RKO (cell line): ENCODE measurements around the gene GPR146.

Experiments
- DNase-seq: peaks from one replicate; pipeline ENCODE4 v3.0.0-alpha.2; 2016; ENCODE audit warnings: low spot score

GPR146 gene

DNA sequence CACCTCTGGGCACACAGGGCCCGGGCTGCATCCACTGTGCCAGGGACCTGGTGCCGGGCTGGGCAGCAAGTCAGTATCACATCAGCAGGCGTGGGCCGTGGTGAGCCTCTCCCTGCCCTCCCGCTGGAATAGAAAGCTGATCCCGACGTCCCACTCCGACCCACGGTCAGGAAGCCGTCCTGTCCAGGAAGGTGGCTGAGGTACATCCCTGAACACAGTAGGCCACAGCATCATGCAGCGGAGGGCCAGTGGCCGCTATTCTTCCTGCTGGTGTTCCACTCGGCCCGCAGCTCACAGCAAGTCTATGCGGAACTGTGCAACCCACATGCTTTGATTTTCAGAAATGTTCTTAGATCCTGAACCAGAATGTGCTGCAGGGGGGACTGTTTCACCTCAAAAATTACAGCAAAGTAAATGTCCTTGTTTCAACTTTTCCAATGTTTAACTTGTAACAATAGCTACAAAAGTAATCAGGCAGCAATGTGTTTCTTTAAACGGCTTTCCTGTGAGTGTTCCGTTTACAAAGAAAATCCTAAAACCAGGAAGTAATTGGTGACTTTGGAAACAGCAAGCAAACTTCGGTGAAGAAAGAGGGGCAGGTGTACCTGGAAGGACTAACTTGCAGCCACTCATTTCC is 676 bp upstream of the GPR146 start:
- no peak for DNase-seq

- no peak for DNase-seq
Measured at GRCh38 chr7:1045069-1046063, 1.0 kb downstream of the GPR146 start.

GRCh38 chr7:1046722-1047679 is 2.7 kb downstream of the GPR146 start:
- no peak for DNase-seq

DNA sequence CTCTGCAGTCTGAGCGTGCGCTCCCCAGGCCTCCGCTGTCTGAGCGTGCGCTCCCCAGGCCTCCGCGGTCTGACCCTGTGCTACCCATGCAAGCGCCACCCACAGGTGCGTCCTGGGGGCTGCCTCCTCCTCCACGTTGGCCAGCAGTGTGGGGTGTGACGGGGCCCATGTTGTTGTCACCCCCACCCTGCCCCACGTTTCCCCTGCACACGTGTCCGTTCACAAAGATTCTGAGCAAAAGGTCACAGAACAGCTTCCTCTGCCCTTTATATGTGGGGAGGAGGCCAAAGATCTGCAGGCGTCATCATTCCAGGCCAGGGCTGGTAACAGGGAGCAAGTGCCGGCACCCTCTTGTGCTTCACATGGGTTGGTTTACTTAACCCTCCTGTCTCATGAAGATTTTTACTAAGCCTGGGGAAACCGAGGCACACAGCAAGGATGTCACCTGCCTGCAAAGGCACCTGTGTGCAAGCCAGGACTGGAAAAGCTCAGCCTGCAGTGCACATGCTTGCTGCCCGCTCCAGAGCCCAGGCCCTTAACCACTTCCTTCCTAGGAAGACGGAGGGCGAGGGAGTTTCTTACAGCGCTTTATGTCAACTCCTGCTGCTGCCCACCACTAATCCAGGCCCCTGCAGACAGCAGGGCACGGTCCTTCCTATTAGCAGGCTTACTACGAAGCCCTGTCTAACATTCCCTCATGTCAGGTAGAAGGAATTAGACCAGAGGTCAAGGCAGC is 4.8 kb downstream of the GPR146 start:
- DNase-seq: no peak

DNA sequence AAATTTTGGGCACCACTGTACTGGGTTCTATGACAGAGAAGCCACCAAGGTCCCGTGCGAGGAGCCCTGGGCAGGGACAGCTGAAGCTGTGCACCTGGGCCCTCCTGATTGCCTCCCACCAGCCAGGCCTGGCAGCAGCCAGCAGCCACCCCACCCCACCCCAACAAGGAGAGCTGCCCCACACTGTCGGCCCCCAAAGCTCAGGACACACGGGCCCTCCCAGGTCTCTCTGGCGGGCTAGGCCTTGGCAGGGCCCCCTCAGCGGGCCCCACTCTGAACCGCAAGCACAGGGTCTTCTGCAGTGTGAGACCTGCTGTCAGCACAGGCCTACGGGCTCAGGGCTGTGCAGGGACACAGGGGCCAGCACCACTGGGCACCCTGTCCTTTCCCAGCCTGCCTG is 5.5 kb downstream of the GPR146 start:
- no peak for DNase-seq

DNA sequence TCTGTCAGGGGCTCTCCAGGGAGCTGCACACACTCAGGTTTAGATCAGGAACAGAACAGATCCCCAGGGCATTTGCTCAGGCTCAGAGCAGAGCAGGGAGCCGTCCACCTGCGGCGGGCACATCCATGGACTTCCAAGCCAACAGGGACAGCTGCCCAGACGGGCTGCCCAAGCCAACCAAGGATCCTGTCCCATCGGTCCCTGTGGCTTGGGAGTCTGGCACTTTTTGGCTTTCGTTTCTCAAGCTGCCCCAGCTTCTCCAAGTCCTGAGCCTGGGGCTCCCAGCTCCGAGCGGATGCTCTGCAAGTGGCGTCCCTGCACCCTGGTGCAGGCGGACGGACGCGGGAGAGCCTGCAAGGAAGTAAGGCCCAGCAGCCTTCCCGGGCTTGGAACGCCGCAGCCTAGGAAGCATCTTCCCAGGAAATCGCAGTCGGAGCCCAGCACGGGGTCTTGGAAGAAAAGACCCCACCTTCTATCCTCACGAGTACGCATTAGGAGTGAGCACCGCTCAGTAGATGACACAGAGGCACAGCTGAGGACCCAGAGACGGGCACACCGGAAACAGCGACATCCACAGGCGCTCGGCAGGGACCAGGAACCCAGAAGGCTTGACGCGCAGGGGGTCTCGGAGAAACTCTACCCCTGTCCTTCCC is 6.0 kb downstream of the GPR146 start:
- no peak for DNase-seq

DNA sequence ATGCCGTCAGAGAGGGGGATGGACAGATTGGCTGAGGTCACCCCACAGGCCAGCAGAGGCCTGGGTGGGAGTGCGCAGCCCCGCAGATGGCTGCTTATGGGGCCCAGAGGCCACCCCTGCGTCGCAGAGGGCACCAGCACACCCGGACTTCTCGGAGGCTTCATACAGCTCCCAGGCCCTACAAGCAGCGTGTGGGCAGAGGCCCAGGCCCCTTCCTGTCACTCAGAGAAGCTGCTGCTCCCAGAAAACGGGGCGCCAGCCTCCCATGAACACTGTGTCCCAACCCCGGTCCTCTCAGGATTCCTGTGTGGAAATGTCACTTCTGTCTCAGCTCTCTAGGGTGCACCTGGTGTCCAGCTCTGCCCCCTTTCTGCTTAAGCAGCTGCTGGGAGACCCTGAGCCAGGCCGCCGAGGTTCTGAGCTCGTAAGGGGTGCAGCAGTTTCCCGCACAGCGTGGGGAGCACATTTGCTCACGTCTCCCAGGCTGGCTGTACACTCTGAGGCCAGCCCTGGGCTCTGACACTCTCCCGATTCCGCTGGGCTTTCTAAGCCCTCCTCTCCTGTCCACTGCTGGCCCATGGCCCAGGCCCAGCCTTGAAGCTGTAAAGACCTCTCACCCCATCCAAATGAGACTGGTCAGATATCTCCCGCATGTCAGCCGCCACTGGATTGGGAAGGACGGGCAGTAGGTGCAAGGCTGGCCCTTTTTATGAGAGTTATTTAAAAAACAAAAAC is 6.8 kb downstream of the GPR146 start:
- DNase-seq: no peak

- DNase-seq: no peak
Measured at GRCh38 chr7:1052031-1052818, 7.9 kb downstream of the GPR146 start.

DNA sequence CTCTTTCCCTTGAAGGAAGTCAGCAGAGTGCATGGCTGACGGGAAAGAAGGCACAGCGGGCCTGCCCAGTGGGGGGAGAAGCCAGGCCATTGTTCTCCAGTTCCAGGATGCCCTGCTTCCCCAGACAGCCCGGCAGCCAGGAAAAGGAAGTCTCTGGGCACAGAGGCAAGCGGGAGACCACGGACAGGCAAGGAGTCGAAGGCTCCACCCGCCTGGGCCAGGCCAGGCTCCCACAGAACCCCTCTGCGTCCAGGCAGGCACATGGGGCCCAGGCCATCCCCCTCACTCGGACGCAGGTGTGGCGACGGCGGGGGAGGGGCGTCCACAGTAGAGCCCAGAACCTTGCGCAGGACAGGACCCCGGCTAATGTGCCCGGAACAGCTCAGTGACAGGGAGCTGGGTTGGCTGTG is 8.7 kb downstream of the GPR146 start:
- DNase-seq: no peak

DNA sequence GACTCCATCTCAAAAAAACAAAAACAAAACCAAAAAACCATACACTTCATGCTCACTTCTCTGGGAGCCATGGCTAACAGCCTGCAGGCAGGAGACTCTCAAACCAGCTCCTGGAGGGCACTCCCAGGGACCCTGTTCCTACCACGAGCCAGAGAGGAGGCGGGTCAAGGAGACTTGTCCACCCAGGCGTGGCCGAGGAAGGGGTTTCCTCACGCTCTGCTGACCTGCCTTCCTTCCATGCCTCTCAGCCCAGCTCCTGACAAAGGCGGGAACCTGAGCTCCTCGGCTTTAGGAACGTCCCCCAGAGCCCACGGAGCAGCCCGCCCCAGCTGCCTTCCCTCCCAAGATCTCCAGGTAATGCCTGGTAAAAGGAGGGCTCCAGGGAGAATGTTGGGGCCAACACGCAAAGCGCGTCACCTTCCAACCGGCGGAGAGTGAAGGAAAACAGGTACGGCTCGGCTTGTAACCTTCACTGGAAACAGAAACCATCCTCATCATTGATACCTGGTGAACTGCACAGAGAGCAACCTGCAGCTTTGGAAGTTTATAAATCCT is 9.5 kb downstream of the GPR146 start:
- DNase-seq: no peak

- no peak for DNase-seq
Measured at GRCh38 chr7:1054438-1054837, 10.1 kb downstream of the GPR146 start.

DNA sequence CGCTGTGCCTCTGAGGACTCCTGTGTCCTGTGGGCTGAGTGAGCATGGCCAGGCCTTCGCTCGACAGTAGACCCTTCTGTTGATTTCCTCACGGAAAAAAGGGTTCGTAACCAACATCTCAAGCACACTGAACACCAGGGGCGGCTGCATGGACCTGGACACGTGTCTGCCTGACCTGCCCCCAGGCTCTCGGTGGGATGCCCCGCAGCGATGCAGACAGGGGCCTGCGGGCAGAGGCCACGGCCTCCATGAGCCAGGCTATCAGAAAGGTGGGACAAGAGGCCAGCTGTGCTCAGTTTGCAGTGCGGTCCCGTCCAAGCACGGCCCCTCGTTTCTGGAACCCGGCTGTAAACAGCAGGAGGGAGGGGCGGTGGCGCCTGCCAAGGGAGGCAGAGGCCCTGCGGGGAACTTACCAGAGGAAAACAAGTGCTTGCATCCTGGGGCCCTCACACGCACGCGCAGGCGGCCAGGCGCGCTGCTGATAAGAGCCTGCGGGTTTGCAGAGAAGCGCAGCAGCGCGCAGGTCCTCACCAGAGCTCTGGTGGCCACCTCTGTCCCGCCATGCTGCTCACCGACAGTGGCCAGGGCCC is 10.6 kb downstream of the GPR146 start:
- no peak for DNase-seq

GRCh38 chr7:1055491-1055955 is 11.2 kb downstream of the GPR146 start:
- no peak for DNase-seq

- no peak for DNase-seq
Measured at GRCh38 chr7:1055956-1056784, 11.8 kb downstream of the GPR146 start.

DNA sequence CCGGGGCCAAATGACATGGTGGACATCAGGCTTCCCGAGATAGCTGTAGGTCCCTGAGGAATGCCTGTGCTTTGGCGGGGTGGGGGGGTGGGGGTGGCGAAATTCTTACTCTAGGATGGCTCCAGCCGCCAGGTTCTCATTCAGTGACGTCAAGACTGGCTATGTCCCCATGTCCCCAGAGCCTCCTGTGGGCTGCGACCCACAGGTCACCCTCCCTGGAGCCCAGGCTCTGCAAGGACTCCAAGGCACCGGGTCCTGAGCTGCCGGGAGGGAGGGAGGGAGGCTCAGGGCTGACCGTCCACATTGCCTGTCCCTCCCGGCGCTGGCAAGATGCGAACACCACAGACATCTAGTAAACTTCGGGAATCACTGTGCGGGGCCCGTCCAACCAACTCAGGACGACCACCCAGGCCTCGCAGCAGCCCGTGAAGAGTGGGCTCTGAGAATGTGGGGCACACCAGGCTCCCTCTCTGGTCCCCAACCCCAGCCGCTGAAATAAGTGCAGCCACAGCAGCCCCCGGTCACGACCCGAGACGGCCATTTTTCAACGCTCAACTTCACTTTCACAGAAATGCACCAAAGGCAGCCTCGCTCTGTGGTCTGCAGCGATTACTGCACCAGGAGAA is 12.6 kb downstream of the GPR146 start:
- DNase-seq: no peak

GRCh38 chr7:1057416-1058291 is 13.3 kb downstream of the GPR146 start:
- DNase-seq: no peak
